HepG2 (cell line): ENCODE data around the gene ULBP2. TPM values are rescaled to one million over a fixed set of nuclear protein-coding genes. Genes with fewer than 3 reads are reported as not detected.
A peak's percentile ranks its signal among the peaks of the same experiment; 100 is the strongest.

Experiments
- BCLAF1 ChIP-seq: fragments of 450-650 bp; IDR thresholded peaks from 2 replicates; pipeline ENCODE4 v1.6.1; 2017; ENCODE audit warnings: mild to moderate bottlenecking
- CCAR2 ChIP-seq: fragments of 200-400 bp; formaldehyde crosslinking; optimal IDR thresholded peaks from 2 replicates; pipeline ENCODE3; 2018; ENCODE audit warnings: low read depth, mild to moderate bottlenecking, low read length, moderate library complexity
- FOXA3 ChIP-seq: IDR thresholded peaks from 2 replicates; pipeline ENCODE4 v1.6.1; 2016; ENCODE audit warnings: missing genetic modification reagents, missing compliant biosample characterization
- FOXK2 ChIP-seq: fragments of 450-650 bp; IDR thresholded peaks from 2 replicates; pipeline ENCODE4 v1.6.1; 2016
- MEF2D ChIP-seq: sonication (generic); formaldehyde crosslinking; IDR thresholded peaks from 2 replicates; pipeline ENCODE4 v1.5.1; 2020; ENCODE audit warnings: mild to moderate bottlenecking, missing genetic modification reagents
- MNT ChIP-seq: fragments of 450-650 bp; IDR thresholded peaks from 2 replicates; pipeline ENCODE4 v1.6.1; 2016
- NFRKB ChIP-seq: fragments of 450-650 bp; IDR thresholded peaks from 2 replicates; pipeline ENCODE4 v1.6.1; 2017
- SAFB2 ChIP-seq: sonication (generic); formaldehyde crosslinking; IDR thresholded peaks from 2 replicates; pipeline ENCODE4 v1.5.1; 2020; ENCODE audit warnings: missing genetic modification reagents, low read depth, mild to moderate bottlenecking, borderline replicate concordance
- SUZ12 ChIP-seq: fragments of 150-350 bp; IDR thresholded peaks from 2 replicates; pipeline ENCODE4 v1.6.1; 2014; ENCODE audit warnings: low read depth, low read length
- TEAD2 ChIP-seq: sonication (generic); formaldehyde crosslinking; IDR thresholded peaks from 2 replicates; pipeline ENCODE4 v1.9.0; 2021; ENCODE audit warnings: missing genetic modification reagents
- U2AF1 ChIP-seq: fragments of 200-400 bp; formaldehyde crosslinking; optimal IDR thresholded peaks from 2 replicates; pipeline ENCODE3; 2017; ENCODE audit warnings: mild to moderate bottlenecking, low read depth, low read length
- ZBTB20 ChIP-seq: sonication (generic); formaldehyde crosslinking; IDR thresholded peaks from 2 replicates; pipeline ENCODE4 v1.8.1; 2023; ENCODE audit warnings: missing genetic modification reagents, low read depth, mild to moderate bottlenecking, borderline replicate concordance
- ZFP36L1 ChIP-seq: sonication (generic); formaldehyde crosslinking; IDR thresholded peaks from 2 replicates; pipeline ENCODE4 v1.8.0; 2022; ENCODE audit warnings: mild to moderate bottlenecking, missing genetic modification reagents, moderate library complexity
- ZNF101 ChIP-seq: sonication (generic); formaldehyde crosslinking; IDR thresholded peaks from 2 replicates; pipeline ENCODE4 v1.4.0; 2020; ENCODE audit warnings: mild to moderate bottlenecking, low read depth, missing genetic modification reagents, borderline replicate concordance
- ZNF326 ChIP-seq: sonication (generic); formaldehyde crosslinking; IDR thresholded peaks from 2 replicates; pipeline ENCODE4 v1.4.0; 2020; ENCODE audit warnings: missing genetic modification reagents, borderline replicate concordance
- ZNF331 ChIP-seq: sonication (generic); formaldehyde crosslinking; IDR thresholded peaks from 2 replicates; pipeline ENCODE4 v1.4.0; 2020; ENCODE audit warnings: missing genetic modification reagents
- ZNF552 ChIP-seq: sonication (generic); formaldehyde crosslinking; IDR thresholded peaks from 2 replicates; pipeline ENCODE4 v1.9.0; 2022; ENCODE audit warnings: missing genetic modification reagents, mild to moderate bottlenecking, borderline replicate concordance
- ZNF687 ChIP-seq: sonication (generic); formaldehyde crosslinking; IDR thresholded peaks from 2 replicates; pipeline ENCODE4 v1.5.1; 2020; ENCODE audit warnings: mild to moderate bottlenecking, missing genetic modification reagents, moderate library complexity
- ZNF883 ChIP-seq: sonication (generic); formaldehyde crosslinking; IDR thresholded peaks from 2 replicates; pipeline ENCODE4 v1.5.1; 2020; ENCODE audit warnings: mild to moderate bottlenecking, missing genetic modification reagents; ENCODE audit errors: not compliant biosample characterization
- polyA plus RNA-seq, 8 experiments: library from polyadenylated mRNA; depleted of rRNA in 3 of 8; stranded (reverse) in 7 of 8; unstranded in 1 of 8; fragments of >200 nt; fragmentation: Illumina TruSeq in 4 of 8; extraction: Trizol in 4 of 8; gene quantifications; 2 replicates each; pipeline versions ENCODE4 v1.2.1 to v1.2.3, GENCODE V29; 2011 to 2016; ENCODE audit warnings: low read depth in 4 of 8, missing spikeins in 1 of 8, mixed read lengths in 1 of 8; ENCODE audit not compliant: insufficient read depth in 1 of 8
- total RNA-seq, 5 experiments: library from RNA; depleted of rRNA; stranded (reverse); fragments of >200 nt; fragmentation: Illumina TruSeq; extraction: Trizol; gene quantifications; 2 replicates each; pipeline ENCODE4 v1.2.3, GENCODE V29; 2016; ENCODE audit warnings: low read depth in 1 of 5

The ULBP2 gene
- total and polyA plus RNA-seq, 2 of the 13 experiments (the other 11 are each of a cell fraction or from before 2014, with no cell fraction given): not detected

- no peak for TF ChIP-seq BCLAF1
- TF ChIP-seq FOXK2: no peak
- TF ChIP-seq U2AF1: no peak
- TF ChIP-seq CCAR2: no peak
- TF ChIP-seq ZNF326 (CRISPR knock-in tag): no peak
- TF ChIP-seq ZNF331: no peak
- TF ChIP-seq MNT: no peak
- no peak for TF ChIP-seq TEAD2 (CRISPR knock-in tag)
- TF ChIP-seq ZBTB20 (CRISPR knock-in tag): peak; percentile 63; the same call in 1 of the 2 replicates
- no peak for TF ChIP-seq ZNF101
- TF ChIP-seq MEF2D (CRISPR knock-in tag): peak; percentile 57; the same call in 1 of the 2 replicates
- TF ChIP-seq ZNF687 (CRISPR knock-in tag): peak; percentile 81
- TF ChIP-seq ZNF552 (CRISPR knock-in tag): no peak
- TF ChIP-seq ZFP36L1: 0 out of 2 replicates have a peak, but pooled peaks have one; percentile 37
- no peak for TF ChIP-seq ZNF883
- peak; percentile 73 for TF ChIP-seq SAFB2
- TF ChIP-seq FOXA3 (CRISPR knock-in tag): no peak
- no peak for TF ChIP-seq SUZ12
- no peak for TF ChIP-seq NFRKB
Measured at GRCh38 chr6:149925974-149926777, 15.6 kb upstream of the ULBP2 start (continued).
